ENCODE data around the gene UBAC1.
"Not testable (repeated sequence)": the region's sequence is repeated elsewhere in the genome, so short reads cannot be mapped to it uniquely, and the experiment has no call there.

Gene UBAC1

GRCh38 chr9:135920256-135920930 lies 40.8 kb downstream of the UBAC1 start:
- H3K4me1 ChIP-seq (ENCODE audit: control insufficient read depth, insufficient read depth, low read length) = no peaks in the 10 kb centered on the region

GRCh38 chr9:135919318-135919890 lies 41.8 kb downstream of the UBAC1 start:
- no peaks in the 10 kb centered on the region for H3K4me1 ChIP-seq (ENCODE audit: control insufficient read depth, insufficient read depth, low read length)
- H3K9ac ChIP-seq (ENCODE audit: low read depth, low read length) = no peak overlapping the region
- peaks cover 21% of the 10 kb centered on the region for H3K36me3 ChIP-seq (ENCODE audit: insufficient read depth, low read length)
- no peaks in the 10 kb centered on the region for H3K27me3 ChIP-seq (ENCODE audit: control insufficient read depth, insufficient read depth, low read length)
- H3K9me3 ChIP-seq (replicated peaks; ENCODE audit: low read length) = peaks cover 13% of the 10 kb centered on the region
- H3K4me2 ChIP-seq (ENCODE audit: low read length) = no peak overlapping the region
- no peak overlapping the region for H3K4me3 ChIP-seq (ENCODE audit: low read length)

More at GRCh38 chr9:135920256-135920930, 40.8 kb downstream of the UBAC1 start:
- no peaks in the 10 kb centered on the region for H3K27me3 ChIP-seq (ENCODE audit: control insufficient read depth, insufficient read depth, low read length)
- no peak overlapping the region for H3K4me3 ChIP-seq (ENCODE audit: low read length)
- H3K36me3 ChIP-seq (ENCODE audit: insufficient read depth, low read length) = peaks cover 12% of the 10 kb centered on the region
- H3K9me3 ChIP-seq (replicated peaks; ENCODE audit: low read length) = peaks cover 8% of the 10 kb centered on the region
- no peak overlapping the region for H3K4me2 ChIP-seq (ENCODE audit: low read length)
- no peak overlapping the region for H3K9ac ChIP-seq (ENCODE audit: low read depth, low read length)

GRCh38 chr9:135916227-135916626 lies 44.9 kb downstream of the UBAC1 start:
- H3K4me2 ChIP-seq (ENCODE audit: low read length); H3K4me3 ChIP-seq (ENCODE audit: low read length); H3K4me1 ChIP-seq (ENCODE audit: control insufficient read depth, insufficient read depth, low read length); H3K27me3 ChIP-seq (ENCODE audit: control insufficient read depth, insufficient read depth, low read length); H3K9ac ChIP-seq (ENCODE audit: low read depth, low read length): not testable (repeated sequence)
- H3K9me3 ChIP-seq (replicated peaks; ENCODE audit: low read length) = peaks cover 16% of the 10 kb centered on the region
- H3K36me3 ChIP-seq (ENCODE audit: insufficient read depth, low read length) = peaks cover 47% of the 10 kb centered on the region

- no peaks in the 10 kb centered on the region for H3K27me3 ChIP-seq (ENCODE audit: control insufficient read depth, insufficient read depth, low read length)
- no peak overlapping the region for H3K4me3 ChIP-seq (ENCODE audit: low read length)
- H3K9me3 ChIP-seq (replicated peaks; ENCODE audit: low read length) = peaks cover 16% of the 10 kb centered on the region
- H3K9ac ChIP-seq (ENCODE audit: low read depth, low read length) = no peak overlapping the region
- no peaks in the 10 kb centered on the region for H3K4me1 ChIP-seq (ENCODE audit: control insufficient read depth, insufficient read depth, low read length)
- H3K4me2 ChIP-seq (ENCODE audit: low read length) = no peak overlapping the region
- H3K36me3 ChIP-seq (ENCODE audit: insufficient read depth, low read length) = peaks cover 59% of the 10 kb centered on the region
These were observed 46.3 kb downstream of the UBAC1 start for GRCh38 chr9:135914921-135915320.

- H3K4me3 ChIP-seq (ENCODE audit: low read length); H3K9ac ChIP-seq (ENCODE audit: low read depth, low read length); H3K4me2 ChIP-seq (ENCODE audit: low read length); H3K27me3 ChIP-seq (ENCODE audit: control insufficient read depth, insufficient read depth, low read length): not testable (repeated sequence)
- peaks cover 15% of the 10 kb centered on the region for H3K4me1 ChIP-seq (ENCODE audit: control insufficient read depth, insufficient read depth, low read length)
- peaks cover 56% of the 10 kb centered on the region for H3K36me3 ChIP-seq (ENCODE audit: insufficient read depth, low read length)
- H3K9me3 ChIP-seq (replicated peaks; ENCODE audit: low read length) = peaks cover 12% of the 10 kb centered on the region
These were observed 49.9 kb downstream of the UBAC1 start for GRCh38 chr9:135911233-135911632.

- no peak overlapping the region for H3K4me3 ChIP-seq (ENCODE audit: low read length)
- peaks cover 9% of the 10 kb centered on the region for H3K9me3 ChIP-seq (replicated peaks; ENCODE audit: low read length)
- peaks cover 20% of the 10 kb centered on the region for H3K4me1 ChIP-seq (ENCODE audit: control insufficient read depth, insufficient read depth, low read length)
- H3K9ac ChIP-seq (ENCODE audit: low read depth, low read length) = no peak overlapping the region
- H3K4me2 ChIP-seq (ENCODE audit: low read length) = no peak overlapping the region
- no peaks in the 10 kb centered on the region for H3K27me3 ChIP-seq (ENCODE audit: control insufficient read depth, insufficient read depth, low read length)
- H3K36me3 ChIP-seq (ENCODE audit: insufficient read depth, low read length) = peaks cover 52% of the 10 kb centered on the region
These were observed 50.4 kb downstream of the UBAC1 start for GRCh38 chr9:135910757-135911156.

- H3K27me3 ChIP-seq (ENCODE audit: control insufficient read depth, insufficient read depth, low read length) = no peaks in the 10 kb centered on the region
- H3K4me1 ChIP-seq (ENCODE audit: control insufficient read depth, insufficient read depth, low read length) = peaks cover 25% of the 10 kb centered on the region
- H3K36me3 ChIP-seq (ENCODE audit: insufficient read depth, low read length) = peaks cover 46% of the 10 kb centered on the region
- H3K9ac ChIP-seq (ENCODE audit: low read depth, low read length) = no peak overlapping the region
- H3K4me2 ChIP-seq (ENCODE audit: low read length) = no peak overlapping the region
- no peak overlapping the region for H3K4me3 ChIP-seq (ENCODE audit: low read length)
- peaks cover 7% of the 10 kb centered on the region for H3K9me3 ChIP-seq (replicated peaks; ENCODE audit: low read length)
These were observed 51.0 kb downstream of the UBAC1 start for GRCh38 chr9:135910216-135910615.

GRCh38 chr9:135909371-135909770 lies 51.8 kb downstream of the UBAC1 start:
- peaks cover 34% of the 10 kb centered on the region for H3K4me1 ChIP-seq (ENCODE audit: control insufficient read depth, insufficient read depth, low read length)
- peak overlapping the region; percentile 94 for H3K4me2 ChIP-seq (ENCODE audit: low read length)
- H3K4me3 ChIP-seq (ENCODE audit: low read length) = peak overlapping the region; percentile 83
- H3K36me3 ChIP-seq (ENCODE audit: insufficient read depth, low read length) = peaks cover 41% of the 10 kb centered on the region
- H3K27me3 ChIP-seq (ENCODE audit: control insufficient read depth, insufficient read depth, low read length) = no peaks in the 10 kb centered on the region
- H3K9ac ChIP-seq (ENCODE audit: low read depth, low read length) = no peak overlapping the region
- peaks cover 3% of the 10 kb centered on the region for H3K9me3 ChIP-seq (replicated peaks; ENCODE audit: low read length)

GRCh38 chr9:135908754-135909204 lies 52.4 kb downstream of the UBAC1 start:
- Histone ChIP-seq H3K36me3 (ENCODE audit: insufficient read depth, low read length) (peaks cover 37% of the 10 kb centered on the region), H3K9me3 (replicated peaks; ENCODE audit: low read length) (peaks cover 3% of the 10 kb centered on the region), H3K9ac (ENCODE audit: low read depth, low read length) (no peak overlapping the region), H3K4me1 (ENCODE audit: control insufficient read depth, insufficient read depth, low read length) (peaks cover 36% of the 10 kb centered on the region), H3K4me2 (ENCODE audit: low read length) (peak overlapping the region; percentile 94), H3K4me3 (ENCODE audit: low read length) (peak overlapping the region; percentile 83), H3K27me3 (ENCODE audit: control insufficient read depth, insufficient read depth, low read length) (no peaks in the 10 kb centered on the region)

GRCh38 chr9:135908093-135908753 lies 53.0 kb downstream of the UBAC1 start:
- peak overlapping the region; percentile 80 for H3K9ac ChIP-seq (ENCODE audit: low read depth, low read length)
- H3K4me1 ChIP-seq (ENCODE audit: control insufficient read depth, insufficient read depth, low read length) = peaks cover 36% of the 10 kb centered on the region
- H3K4me3 ChIP-seq (ENCODE audit: low read length) = peak overlapping the region; percentile 83
- H3K36me3 ChIP-seq (ENCODE audit: insufficient read depth, low read length) = peaks cover 32% of the 10 kb centered on the region
- H3K4me2 ChIP-seq (ENCODE audit: low read length) = peak overlapping the region; percentile 94
- H3K9me3 ChIP-seq (replicated peaks; ENCODE audit: low read length) = no peaks in the 10 kb centered on the region
- no peaks in the 10 kb centered on the region for H3K27me3 ChIP-seq (ENCODE audit: control insufficient read depth, insufficient read depth, low read length)

- peak within 1 kb of the TSS; percentile 80 for H3K9ac ChIP-seq (ENCODE audit: low read depth, low read length)
- peaks cover 28% of the 10 kb centered on the region for H3K36me3 ChIP-seq (ENCODE audit: insufficient read depth, low read length)
- H3K9me3 ChIP-seq (replicated peaks; ENCODE audit: low read length) = no peaks in the 10 kb centered on the region
- H3K27me3 ChIP-seq (ENCODE audit: control insufficient read depth, insufficient read depth, low read length) = no peaks in the 10 kb centered on the region
- peaks cover 36% of the 10 kb centered on the region for H3K4me1 ChIP-seq (ENCODE audit: control insufficient read depth, insufficient read depth, low read length)
- peak within 1 kb of the TSS; percentile 83 for H3K4me3 ChIP-seq (ENCODE audit: low read length)
- peak within 1 kb of the TSS; percentile 94 for H3K4me2 ChIP-seq (ENCODE audit: low read length)
These were observed 53.6 kb downstream of the UBAC1 start, which contains the start of gene CAMSAP1 for GRCh38 chr9:135907431-135908092. TSS of gene CAMSAP1 (minus strand) at chr9:135907546. CDS start at chr9:135907159, 387 bp downstream.
